CMK (cell line): ENCODE measurements around the gene CPZ.
"Not testable (repeated sequence)": the region's sequence is repeated elsewhere in the genome, so short reads cannot be mapped to it uniquely, and the experiment has no call there.

Source experiments
- DNase-seq: peaks from one replicate; pipeline ENCODE4 v3.0.0-alpha.2; 2010; ENCODE audit warnings: low read depth

The CPZ gene

DNA sequence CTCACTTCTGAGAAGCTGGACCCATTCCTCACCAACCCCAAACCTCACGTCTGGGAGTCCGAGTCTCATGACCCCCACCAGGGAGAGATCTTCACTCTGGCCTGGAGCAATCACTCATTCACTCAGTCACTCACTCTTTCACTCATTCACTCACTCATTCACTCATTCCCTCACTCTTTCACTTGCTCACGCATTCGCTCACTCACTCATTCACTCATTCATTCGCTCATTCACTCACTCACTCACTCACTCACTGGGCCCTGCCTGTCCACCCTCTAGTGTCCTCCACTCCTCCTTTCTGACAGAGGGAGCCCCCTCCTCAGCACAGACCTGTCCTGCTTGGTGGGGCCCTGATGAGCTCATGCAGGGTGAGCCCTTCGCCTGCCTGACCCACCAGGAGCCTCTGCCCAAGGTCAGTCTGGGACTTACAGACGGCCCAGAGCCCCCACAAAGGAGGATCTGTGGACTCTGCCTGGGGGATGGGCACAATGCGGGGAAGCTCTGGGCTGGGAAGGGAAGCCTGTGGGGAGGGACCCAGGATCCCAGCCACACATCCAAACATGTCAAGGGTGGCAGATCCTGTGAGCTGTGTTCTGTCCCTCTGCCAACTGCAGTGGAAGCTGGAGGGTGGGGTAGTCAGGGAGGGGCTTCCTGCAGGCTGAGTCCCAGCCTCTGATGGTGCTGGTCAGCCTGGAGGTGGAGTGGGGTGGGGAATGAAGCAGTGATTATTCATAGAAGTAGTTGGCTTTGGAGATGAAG, 18.5 kb downstream of the CPZ start:
- no peak for DNase-seq

DNA sequence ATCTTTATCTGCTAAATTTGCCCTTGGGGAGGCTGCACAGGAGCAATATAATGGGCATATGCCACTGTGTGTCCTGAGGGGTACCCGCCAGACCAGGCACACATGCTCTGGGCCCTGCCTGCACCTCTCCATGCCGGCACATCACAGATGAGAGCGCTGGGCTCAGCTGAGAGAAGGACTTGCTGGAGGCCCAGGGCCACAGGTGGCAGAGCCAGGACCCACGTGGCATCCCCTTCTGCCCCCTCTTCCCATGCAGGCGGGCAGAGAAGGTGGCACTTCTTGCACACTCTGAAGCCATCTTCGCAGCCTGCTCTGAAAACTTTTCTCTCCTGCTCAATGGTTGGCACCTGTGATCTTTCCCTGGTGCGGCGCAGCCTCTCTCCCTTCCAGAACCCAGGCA, 20.1 kb downstream of the CPZ start:
- no peak for DNase-seq

DNA sequence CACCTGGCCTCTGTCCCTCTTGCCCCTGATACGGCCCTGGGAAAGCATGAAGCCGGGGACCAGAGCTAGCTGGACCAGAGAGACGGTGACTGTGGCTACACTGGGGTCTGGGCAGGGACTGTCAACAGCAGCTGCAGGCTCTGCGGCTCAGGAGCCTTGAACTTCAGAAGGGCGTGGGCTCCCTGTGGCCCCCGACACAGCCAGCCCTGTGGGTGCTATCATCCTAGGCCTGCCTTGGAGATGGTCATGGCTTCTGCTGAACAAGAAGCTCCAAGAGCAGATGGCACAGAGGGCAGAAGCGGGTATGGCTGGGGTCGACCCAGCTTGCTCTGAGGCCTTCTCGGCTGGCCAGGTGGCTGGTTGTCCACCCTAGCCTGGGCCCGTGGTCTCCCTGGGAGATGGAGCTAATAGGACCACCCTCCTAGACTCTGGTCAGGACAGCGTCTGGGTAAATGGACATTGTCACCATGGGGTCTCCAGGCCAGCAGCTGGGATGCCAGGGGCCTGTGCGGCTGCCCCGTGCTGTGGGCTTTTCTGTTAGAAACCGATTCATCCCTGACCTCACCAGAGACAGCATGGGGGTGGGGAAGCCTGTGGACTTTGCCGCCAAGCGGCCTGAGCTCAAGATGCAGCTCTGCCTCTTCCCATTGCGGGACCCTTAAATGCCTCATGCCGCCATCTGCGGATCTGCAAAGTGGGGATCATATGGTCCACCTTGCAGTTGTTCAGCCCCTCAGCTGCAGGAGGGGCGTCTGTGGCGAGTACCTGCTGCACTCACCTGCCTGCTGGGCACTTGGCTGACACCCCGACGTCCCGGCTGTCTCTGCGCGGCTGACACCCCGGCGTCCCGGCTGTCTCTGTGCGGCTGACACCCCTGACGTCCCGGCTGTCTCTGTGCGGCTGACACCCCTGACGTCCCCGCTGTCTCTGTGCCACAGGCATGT, 21.1 kb downstream of the CPZ start:
- DNase-seq = no peak

DNA sequence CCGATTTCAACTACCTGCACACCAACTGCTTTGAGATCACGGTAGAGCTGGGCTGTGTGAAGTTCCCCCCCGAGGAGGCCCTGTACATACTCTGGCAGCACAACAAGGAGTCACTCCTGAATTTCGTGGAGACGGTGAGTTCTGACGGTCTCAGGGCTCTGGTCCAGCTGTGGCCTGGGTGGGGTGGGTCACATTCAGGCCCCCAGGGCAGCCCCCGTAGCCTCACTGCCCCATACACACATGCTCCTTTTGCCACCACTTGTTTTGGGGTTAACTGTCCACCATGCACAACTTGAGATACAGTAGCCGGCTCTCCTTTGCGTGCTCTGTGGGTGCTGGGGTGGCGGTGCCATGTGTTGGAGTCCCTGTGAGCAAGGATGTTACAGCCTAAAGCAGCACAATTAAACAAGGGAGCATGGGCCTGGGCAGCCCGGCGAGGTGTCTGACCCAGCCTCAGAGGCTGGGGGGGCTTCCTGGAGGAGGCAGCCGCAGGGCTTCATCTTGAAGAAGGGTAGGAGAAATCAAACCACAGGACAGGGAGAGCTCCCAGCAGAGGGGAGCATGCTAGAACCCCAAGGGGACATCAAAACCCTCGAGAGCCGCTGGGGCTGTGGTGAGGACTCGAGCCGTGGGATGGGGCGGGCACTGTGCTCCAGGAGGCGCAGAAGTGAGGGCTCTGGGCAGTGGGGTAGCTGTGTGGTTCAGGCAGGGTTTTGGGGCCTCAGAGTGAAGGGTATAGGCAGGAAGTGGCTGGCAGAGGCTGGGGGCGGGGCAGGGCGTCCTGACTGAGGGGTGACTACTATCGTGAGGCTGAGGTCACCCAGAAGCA, 22.0 kb downstream of the CPZ start:
- no peak for DNase-seq

DNA sequence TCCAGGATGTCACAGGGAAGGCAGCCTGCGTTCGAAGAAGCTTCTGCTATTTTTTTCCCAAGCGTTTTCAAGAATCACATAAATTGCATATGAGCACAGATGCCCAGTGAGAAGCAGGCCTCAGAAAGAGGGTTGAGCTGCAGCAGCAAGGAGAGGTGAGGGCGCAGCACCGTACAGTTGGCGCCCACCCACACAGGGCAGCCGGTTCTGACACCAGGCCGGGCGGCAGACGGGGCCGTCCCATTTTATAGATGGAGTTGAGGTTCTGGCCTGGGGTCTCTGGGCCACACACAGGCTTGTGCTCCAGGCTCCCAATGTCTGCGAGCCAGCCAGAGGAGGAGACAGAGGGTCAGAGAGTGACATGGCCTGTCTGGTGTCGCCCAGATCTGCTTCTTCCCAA, 22.8 kb downstream of the CPZ start:
- DNase-seq = no peak

DNA sequence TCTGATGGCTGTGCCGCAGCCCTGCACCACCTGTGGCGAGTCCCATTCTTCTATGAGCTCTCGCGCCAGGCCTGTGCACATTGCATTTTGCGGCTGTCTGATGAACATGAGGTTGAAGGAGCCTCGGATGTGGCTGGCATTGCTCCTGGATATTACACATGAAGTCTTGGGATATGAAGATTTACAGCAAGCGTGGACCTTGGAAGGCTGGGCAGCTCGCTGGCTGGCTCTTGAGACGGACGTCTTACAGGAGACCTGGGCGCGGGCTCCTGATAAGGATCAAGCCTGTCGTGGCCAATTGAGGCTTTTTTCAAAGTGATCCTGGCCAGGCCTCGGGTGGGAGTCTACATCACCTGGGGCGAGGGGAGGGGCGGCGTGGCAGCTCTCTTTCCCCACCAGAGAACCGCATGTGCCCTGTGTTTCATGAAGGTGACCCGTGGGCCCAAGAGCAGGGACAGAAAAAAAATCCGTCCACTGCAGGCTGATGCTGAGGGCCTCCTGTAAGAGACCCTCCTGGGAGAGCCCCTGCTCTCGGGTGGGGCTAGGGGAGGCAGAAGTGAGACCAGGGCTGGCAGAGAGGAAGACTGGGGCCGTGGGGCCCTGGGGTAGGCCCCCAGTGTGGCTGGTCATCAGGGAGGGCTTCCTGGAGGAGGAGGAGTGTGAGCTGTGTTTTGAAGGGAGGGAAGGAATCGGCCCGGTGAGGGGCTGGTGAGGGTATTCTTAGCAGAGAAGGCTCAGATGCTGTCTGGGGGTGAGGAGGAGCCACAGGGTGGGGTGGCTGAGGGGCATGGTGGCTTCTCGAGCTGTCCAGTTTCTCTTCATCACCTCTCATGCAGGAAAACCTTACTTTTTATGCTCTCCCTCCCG, 23.6 kb downstream of the CPZ start:
- no peak for DNase-seq

DNA sequence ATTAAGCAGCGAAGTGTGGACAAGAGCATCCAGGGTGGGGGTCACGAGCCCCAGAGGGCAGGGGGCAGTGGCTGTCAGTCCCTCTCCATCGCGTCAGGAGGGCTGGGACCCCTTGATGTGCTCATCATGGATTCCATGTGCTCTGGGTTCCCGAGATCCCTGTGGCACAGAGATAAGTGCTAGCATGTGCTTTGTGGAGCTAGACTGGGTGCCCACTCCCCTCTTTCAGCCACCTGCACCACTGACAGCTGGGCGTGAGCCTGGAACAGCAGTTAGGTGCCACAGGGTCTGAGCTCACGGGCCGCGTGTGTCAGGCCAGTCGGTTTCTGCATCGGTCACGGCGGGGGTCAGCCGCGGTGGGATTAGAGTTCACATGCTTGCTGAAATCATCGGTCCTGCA, 24.3 kb downstream of the CPZ start:
- no peak for DNase-seq

DNA sequence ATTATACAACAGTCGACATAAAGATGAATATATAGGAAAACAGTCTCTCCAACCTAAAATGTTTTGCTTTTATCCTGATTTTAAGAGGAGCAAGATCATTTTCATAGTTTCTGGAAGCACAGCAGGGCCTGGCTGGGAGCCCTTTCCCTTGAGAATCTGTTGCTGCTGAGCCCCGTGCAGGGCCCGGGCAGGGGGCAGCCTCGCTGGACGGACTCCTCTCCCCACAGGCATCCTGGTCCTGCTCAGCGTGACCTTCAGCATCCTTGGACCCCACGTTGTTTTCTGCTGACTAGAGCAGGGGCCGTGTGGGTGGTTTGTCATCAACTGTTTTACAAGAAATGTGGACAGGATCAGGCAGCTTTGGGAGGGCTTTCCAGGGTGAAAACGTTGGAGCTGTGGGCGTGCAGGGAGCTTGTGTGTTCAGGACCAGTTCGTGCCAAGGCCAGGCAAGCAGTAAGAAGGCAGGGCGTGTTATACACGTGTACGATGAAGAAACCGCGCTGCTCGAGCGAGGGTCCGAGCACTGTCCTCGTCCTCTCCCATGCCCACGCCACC, 25.0 kb downstream of the CPZ start:
- DNase-seq = no peak

DNA sequence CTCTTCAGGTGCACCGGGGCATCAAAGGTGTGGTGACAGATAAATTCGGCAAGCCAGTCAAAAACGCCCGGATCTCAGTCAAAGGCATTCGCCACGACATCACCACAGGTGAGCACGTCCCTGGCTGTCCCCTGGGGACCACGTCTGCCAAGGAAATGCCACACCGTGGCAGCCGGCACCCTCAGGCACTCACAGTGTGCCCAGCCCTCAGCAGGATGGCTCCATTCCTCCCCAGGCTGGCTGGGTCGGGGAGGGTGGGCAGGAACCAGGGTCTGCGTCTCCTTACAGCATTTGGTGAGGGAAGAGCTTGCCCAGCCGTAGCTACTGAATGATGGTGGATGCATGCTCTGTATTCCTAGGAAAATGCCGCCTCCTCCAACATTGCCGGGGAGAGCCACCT, 25.9 kb downstream of the CPZ start:
- no peak for DNase-seq

DNA sequence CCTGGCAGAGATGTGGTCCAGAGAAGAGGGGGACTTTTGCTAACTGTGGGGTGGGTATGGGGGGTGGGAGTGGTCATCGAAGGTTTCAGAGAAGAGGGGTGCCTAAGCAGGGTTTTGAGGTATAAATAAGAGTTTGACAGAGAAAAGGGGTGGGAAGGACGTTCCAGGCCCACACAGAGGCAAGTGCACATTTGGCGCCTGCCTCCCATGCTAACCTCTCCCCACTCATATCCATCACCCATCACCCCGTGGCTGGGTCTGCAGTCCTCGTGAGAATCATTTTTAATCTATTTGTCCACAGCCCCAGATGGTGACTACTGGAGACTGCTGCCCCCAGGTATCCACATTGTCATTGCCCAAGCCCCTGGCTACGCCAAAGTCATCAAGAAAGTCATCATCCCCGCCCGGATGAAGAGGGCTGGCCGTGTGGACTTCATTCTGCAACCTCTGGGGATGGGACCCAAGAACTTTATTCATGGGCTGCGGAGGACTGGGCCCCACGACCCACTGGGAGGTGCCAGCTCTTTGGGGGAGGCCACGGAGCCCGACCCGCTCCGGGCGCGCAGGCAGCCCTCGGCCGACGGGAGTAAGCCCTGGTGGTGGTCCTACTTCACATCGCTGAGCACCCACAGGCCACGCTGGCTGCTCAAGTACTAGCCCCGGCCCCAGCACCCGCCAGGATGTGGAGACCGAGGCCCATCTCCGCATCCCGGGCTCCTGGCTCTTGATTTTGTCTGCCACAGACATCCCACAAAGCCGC, 26.6 kb downstream of the CPZ start:
- DNase-seq = no peak

DNA sequence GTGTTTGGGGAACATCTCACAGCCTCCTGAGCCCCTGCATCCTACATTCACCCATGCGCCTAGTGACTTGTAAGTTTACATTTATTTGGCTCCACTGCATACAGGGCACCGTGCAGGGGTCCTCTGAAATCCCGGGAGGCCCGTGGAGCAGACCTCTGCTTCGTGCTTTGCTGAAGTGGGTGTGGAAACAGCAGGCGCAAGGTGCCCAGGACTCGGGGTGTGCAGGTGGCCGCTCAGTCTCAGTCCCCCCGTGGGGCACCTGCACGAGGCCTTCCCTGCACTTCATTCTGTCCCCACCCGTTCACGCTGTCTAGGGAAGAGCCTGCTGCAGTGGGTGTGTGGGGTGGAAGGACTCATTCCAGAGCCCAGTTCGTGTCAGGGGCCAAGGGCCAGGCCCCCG, 28.6 kb downstream of the CPZ start:
- DNase-seq = not testable (repeated sequence)

DNA sequence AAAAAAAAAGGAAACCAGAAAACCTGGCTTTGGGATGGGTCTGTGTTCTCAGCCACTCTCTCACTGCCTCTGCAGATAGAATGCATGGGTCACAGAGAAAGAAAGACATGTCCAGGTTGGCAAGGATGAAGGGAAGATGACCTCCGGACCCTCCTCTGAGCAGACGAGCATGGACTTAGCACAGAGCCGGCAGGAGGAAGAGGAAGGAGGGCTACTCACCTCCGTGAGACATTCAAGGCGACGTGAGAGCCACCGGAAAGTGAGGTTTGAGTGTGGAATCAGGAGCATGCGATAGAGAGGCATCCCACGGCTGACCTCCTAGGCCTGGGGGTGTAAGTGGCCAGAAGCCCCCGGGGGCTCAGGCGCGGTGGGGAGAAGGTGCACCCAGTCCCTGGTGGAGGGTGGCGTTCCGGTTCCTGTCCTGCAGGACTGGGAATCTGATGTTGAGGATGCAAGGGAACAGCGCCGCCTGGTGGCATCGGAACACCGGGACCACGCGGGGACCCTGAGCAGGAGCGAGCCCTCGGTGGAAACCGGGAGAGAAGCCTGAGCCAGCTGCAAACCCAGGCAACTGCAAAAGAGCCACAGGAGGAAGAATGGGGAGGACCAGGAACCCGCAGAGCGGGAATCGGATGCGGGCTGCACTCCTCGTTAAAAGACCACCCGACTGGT, 32.2 kb downstream of the CPZ start:
- not testable (repeated sequence) for DNase-seq

DNA sequence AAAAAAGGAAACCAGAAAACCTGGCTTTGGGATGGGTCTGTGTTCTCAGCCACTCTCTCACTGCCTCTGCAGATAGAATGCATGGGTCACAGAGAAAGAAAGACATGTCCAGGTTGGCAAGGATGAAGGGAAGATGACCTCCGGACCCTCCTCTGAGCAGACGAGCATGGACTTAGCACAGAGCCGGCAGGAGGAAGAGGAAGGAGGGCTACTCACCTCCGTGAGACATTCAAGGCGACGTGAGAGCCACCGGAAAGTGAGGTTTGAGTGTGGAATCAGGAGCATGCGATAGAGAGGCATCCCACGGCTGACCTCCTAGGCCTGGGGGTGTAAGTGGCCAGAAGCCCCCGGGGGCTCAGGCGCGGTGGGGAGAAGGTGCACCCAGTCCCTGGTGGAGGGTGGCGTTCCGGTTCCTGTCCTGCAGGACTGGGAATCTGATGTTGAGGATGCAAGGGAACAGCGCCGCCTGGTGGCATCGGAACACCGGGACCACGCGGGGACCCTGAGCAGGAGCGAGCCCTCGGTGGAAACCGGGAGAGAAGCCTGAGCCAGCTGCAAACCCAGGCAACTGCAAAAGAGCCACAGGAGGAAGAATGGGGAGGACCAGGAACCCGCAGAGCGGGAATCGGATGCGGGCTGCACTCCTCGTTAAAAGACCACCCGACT, 37.8 kb downstream of the CPZ start:
- not testable (repeated sequence) for DNase-seq

DNA sequence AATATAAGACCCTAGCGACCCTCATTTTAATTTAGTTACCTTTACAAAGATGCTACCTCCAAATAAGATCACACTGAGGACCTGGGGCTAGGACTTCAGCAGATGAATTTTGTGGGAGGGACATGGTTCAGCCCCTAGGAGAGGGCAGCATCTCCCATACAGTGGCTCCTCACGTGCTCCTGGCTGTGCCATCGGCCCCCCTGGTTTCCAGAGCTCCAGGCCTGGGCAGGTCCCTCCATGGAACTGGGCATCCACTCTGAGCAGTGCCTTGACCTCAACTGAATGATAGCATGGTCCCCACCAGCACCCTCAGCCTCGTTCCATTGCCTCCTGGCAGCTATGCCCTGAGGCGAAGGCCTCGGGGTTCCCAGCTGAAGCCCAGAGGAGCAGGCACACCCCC, 39.3 kb downstream of the CPZ start:
- DNase-seq = not testable (repeated sequence)

DNA sequence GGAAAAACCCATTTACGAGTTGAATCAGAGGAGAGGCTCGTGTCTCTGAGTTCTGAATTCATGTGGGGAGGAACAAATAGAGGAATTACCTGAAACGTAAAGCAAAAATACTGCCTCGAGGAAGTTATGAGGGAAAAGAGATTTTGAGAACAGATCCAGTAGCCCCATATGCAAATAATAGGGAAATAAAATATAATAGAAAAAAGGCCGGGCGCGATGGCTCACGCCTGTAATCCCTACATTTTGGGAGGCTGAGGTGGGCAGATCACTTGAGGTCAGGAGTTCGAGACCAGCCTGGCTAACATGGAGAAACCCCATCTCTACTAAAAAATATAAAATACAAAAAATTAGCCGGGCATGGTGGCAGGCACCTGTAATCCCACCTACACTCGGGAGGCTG, 42.2 kb downstream of the CPZ start:
- DNase-seq = not testable (repeated sequence)

DNA sequence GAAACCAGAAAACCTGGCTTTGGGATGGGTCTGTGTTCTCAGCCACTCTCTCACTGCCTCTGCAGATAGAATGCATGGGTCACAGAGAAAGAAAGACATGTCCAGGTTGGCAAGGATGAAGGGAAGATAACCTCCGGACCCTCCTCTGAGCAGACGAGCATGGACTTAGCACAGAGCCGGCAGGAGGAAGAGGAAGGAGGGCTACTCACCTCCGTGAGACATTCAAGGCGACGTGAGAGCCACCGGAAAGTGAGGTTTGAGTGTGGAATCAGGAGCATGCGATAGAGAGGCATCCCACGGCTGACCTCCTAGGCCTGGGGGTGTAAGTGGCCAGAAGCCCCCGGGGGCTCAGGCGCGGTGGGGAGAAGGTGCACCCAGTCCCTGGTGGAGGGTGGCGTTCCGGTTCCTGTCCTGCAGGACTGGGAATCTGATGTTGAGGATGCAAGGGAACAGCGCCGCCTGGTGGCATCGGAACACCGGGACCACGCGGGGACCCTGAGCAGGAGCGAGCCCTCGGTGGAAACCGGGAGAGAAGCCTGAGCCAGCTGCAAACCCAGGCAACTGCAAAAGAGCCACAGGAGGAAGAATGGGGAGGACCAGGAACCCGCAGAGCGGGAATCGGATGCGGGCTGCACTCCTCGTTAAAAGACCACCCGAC, 43.5 kb downstream of the CPZ start:
- not testable (repeated sequence) for DNase-seq

DNA sequence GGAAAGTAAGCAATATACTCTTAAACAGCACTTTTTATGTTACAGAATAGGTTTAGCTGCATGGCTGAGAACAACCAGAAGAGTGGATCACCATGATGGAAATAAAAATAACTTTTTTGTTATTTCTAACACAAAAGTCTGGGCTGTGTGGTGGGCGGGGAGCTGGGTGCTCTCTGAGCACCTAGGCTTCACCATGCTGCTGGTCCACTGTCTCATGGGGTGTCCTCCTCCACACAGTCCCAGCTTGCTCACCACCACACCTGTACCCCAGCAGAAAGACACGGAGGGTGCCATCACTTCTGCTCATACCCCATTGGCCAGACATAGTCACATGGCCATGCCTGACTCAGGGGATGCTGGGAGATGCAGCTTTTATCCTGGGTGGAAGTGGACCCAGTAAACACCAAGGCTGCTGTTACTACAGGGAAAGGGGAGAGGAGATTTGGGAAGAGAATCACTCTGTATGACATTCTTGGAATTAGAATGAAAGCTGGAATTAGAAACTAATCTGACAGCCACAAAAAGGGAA, 45.0 kb downstream of the CPZ start:
- DNase-seq = no peak

DNA sequence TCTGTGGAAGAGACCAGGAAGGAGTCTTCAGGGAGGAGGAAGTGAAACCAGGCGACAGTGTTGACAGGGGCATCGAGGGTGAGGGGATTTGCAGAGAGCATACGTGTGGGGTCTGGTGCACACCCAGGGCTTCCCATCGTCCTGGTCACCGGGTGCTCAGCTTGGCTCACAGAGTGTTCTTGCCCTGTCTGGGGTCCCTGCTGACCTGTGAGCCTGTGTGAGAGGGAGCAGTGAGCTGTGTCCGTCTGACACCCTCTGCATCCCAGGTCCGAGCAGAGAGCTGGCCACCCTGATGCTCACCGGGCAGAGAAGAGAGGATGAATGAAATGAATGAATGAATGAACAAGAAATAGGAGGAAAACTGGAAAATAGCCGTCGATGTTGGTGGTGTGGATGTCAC, 46.5 kb downstream of the CPZ start:
- no peak for DNase-seq
